Eye (tissue), 1 donor: ENCODE measurements around the gene RESP18.
"Not testable (repeated sequence)": the region's sequence is repeated elsewhere in the genome, so short reads cannot be mapped to it uniquely, and the experiment has no call there.

ENCODE experiments used
- DNase-seq: peaks from one replicate; pipeline ENCODE4 v3.0.0-alpha.2; 2015

RESP18 gene

GRCh38 chr2:219291394-219291793 lies 41.1 kb downstream of the RESP18 start:
- DNase-seq = no peak

GRCh38 chr2:219290381-219291171 lies 42.0 kb downstream of the RESP18 start:
- DNase-seq = no peak

- DNase-seq = peak; percentile 62
Measured at GRCh38 chr2:219289537-219290361, 42.8 kb downstream of the RESP18 start.

GRCh38 chr2:219289195-219289536 lies 43.4 kb downstream of the RESP18 start:
- DNase-seq = no peak

GRCh38 chr2:219287580-219288265 lies 44.8 kb downstream of the RESP18 start:
- no peak for DNase-seq

- DNase-seq = not testable (repeated sequence)
Measured at GRCh38 chr2:219287116-219287440, 45.5 kb downstream of the RESP18 start.

- DNase-seq = no peak
Measured at GRCh38 chr2:219286436-219287115, 46.0 kb downstream of the RESP18 start.

GRCh38 chr2:219285894-219286425 lies 46.6 kb downstream of the RESP18 start:
- peak; percentile 80 for DNase-seq

GRCh38 chr2:219285373-219285735 lies 47.2 kb downstream of the RESP18 start:
- no peak for DNase-seq

GRCh38 chr2:219284501-219285372 lies 47.8 kb downstream of the RESP18 start:
- DNase-seq = no peak

GRCh38 chr2:219282943-219283581 lies 49.5 kb downstream of the RESP18 start:
- DNase-seq = no peak

- no peak for DNase-seq
Measured at GRCh38 chr2:219282375-219282774, 50.2 kb downstream of the RESP18 start.

- DNase-seq = no peak
Measured at GRCh38 chr2:219281588-219281987, 51.0 kb downstream of the RESP18 start.

GRCh38 chr2:219280651-219281050 lies 51.9 kb downstream of the RESP18 start:
- DNase-seq = no peak

GRCh38 chr2:219279916-219280516 lies 52.5 kb downstream of the RESP18 start:
- no peak for DNase-seq

- peak; percentile 99 for DNase-seq
Measured at GRCh38 chr2:219279151-219279915, 53.2 kb downstream of the RESP18 start, which contains the start of gene DNAJB2. DNAJB2 (plus strand) TSS chr2:219279366; CDS start chr2:219279834, 468 bp downstream.

GRCh38 chr2:219278655-219279150 lies 53.8 kb downstream of the RESP18 start:
- DNase-seq = no peak

GRCh38 chr2:219277703-219278654 lies 54.6 kb downstream of the RESP18 start:
- DNase-seq = peak; percentile 94
